ENCODE measurements around the gene LRP1.

The LRP1 gene

GRCh38 chr12:57162553-57163125 is 34.4 kb downstream of the LRP1 start:
- TF ChIP-seq REST (IDR thresholded peaks at IDR 0.05; ENCODE audit: insufficient replicate concordance, low read depth) (no peak), SPI1 (IDR thresholded peaks at IDR 0.05; ENCODE audit: borderline replicate concordance, low read depth) (peak; percentile 74; the same call in 1 of the 2 replicates)
- DNase-seq (ENCODE audit: low read depth in 1 of 2, low spot score in 1 of 2) = no peak
- Histone ChIP-seq H3K4me3 (replicated peaks; ENCODE audit: insufficient read depth, low read length) (no peak overlapping the region), H3K27ac (replicated peaks) (no peak overlapping the region), H3K27me3 (ENCODE audit: insufficient read depth, poor library complexity, severe bottlenecking) (no peaks in the 10 kb centered on the region)

- Histone ChIP-seq H3K27ac (replicated peaks) (no peak overlapping the region), H3K27me3 (ENCODE audit: insufficient read depth, poor library complexity, severe bottlenecking) (no peaks in the 10 kb centered on the region), H3K4me3 (replicated peaks; ENCODE audit: insufficient read depth, low read length) (no peak overlapping the region)
- DNase-seq (ENCODE audit: low read depth in 1 of 2, low spot score in 1 of 2) = no peak
- no peak for TF ChIP-seq GABPA (IDR thresholded peaks at IDR 0.05; ENCODE audit: low read depth)
- no peak for TF ChIP-seq SPI1 (IDR thresholded peaks at IDR 0.05; ENCODE audit: borderline replicate concordance, low read depth)
- TF ChIP-seq CTCF (IDR thresholded peaks at IDR 0.05; ENCODE audit: insufficient read depth, low read length) = no peak
- no peak for TF ChIP-seq POLR2AphosphoS5 (IDR thresholded peaks at IDR 0.05; ENCODE audit: low read depth)
- no peak for TF ChIP-seq REST (IDR thresholded peaks at IDR 0.05; ENCODE audit: insufficient replicate concordance, low read depth)
Measured at GRCh38 chr12:57164454-57164853, 36.2 kb downstream of the LRP1 start.

GRCh38 chr12:57164966-57165625 is 36.8 kb downstream of the LRP1 start:
- Histone ChIP-seq H3K27me3 (ENCODE audit: insufficient read depth, poor library complexity, severe bottlenecking) (no peaks in the 10 kb centered on the region), H3K4me3 (replicated peaks; ENCODE audit: insufficient read depth, low read length) (no peak overlapping the region), H3K27ac (replicated peaks) (no peak overlapping the region)
- TF ChIP-seq CTCF (IDR thresholded peaks at IDR 0.05; ENCODE audit: insufficient read depth, low read length) (no peak), REST (IDR thresholded peaks at IDR 0.05; ENCODE audit: insufficient replicate concordance, low read depth) (no peak), SPI1 (IDR thresholded peaks at IDR 0.05; ENCODE audit: borderline replicate concordance, low read depth) (no peak), POLR2AphosphoS5 (IDR thresholded peaks at IDR 0.05; ENCODE audit: low read depth) (no peak), GABPA (IDR thresholded peaks at IDR 0.05; ENCODE audit: low read depth) (no peak)
- no peak for DNase-seq (ENCODE audit: low read depth in 1 of 2, low spot score in 1 of 2)
